Large intestine (tissue), 12 donors: ENCODE measurements around the gene TGM2. TPM values are rescaled to one million over a fixed set of nuclear protein-coding genes. Genes with fewer than 3 reads are reported as not detected.

Source experiments
- DNase-seq, 2 donors: peaks; one replicate each; pipeline versions ENCODE4 v3.0.0 to v3.0.0-alpha.2; 2013
- H3K27ac ChIP-seq: one replicate; pipeline ENCODE4 v1.5.1; 2013; ENCODE audit warnings: low read length
- H3K27me3 ChIP-seq: 2 replicates; pipeline ENCODE4 v1.6.1; 2013; ENCODE audit warnings: low read length; ENCODE audit not compliant: control insufficient read depth, insufficient read depth
- H3K36me3 ChIP-seq: 2 replicates; pipeline ENCODE4 v1.6.1; 2013; ENCODE audit warnings: low read length; ENCODE audit not compliant: control insufficient read depth, insufficient read depth
- H3K4me1 ChIP-seq: one replicate; pipeline ENCODE4 v1.6.1; 2013; ENCODE audit warnings: low read length; ENCODE audit not compliant: control insufficient read depth, insufficient read depth
- H3K4me3 ChIP-seq: one replicate; pipeline ENCODE4 v1.5.1; 2013; ENCODE audit warnings: low read length
- H3K9me3 ChIP-seq: one replicate; pipeline ENCODE4 v1.6.1; 2013; ENCODE audit warnings: mild to moderate bottlenecking, low read depth, low read length, moderate library complexity; ENCODE audit not compliant: control insufficient read depth
- WGBS: methylation state at CpG from one replicate; pipeline ENCODE4 v1.1.5; 2013; ENCODE audit warnings: low lambda C conversion rate; ENCODE audit not compliant: insufficient coverage; 5-methylcytosine and 5-hydroxymethylcytosine counted together
- long read RNA-seq, 11 donors: transcript quantifications; one replicate each; lab custom pipeline, GENCODE V29; 2026
- polyA plus RNA-seq: library from polyadenylated mRNA; unstranded; fragments of 120-200 nt; gene quantifications from one replicate; pipeline ENCODE4 v1.2.1, GENCODE V29; 2013

Gene TGM2
- 334 TPM for polyA plus RNA-seq
- long read RNA-seq, donor 1, full-length matches to known transcripts: 33 of 132 reads
- long read RNA-seq, donor 1, partial matches to known transcripts: 99 of 132 reads
- long read RNA-seq, donor 1, other reads (novel, unspliced or antisense): 0 of 132 reads
- long read RNA-seq, donor 2, full-length matches to known transcripts: 107 of 854 reads
- long read RNA-seq, donor 2, partial matches to known transcripts: 707 of 854 reads
- long read RNA-seq, donor 2, other reads (novel, unspliced or antisense): 40 of 854 reads
- long read RNA-seq, donor 3, full-length matches to known transcripts: 50 of 217 reads
- long read RNA-seq, donor 3, partial matches to known transcripts: 142 of 217 reads
- long read RNA-seq, donor 3, other reads (novel, unspliced or antisense): 25 of 217 reads
- long read RNA-seq, donor 4, full-length matches to known transcripts: 6 of 11 reads
- long read RNA-seq, donor 4, partial matches to known transcripts: 5 of 11 reads
- long read RNA-seq, donor 4, other reads (novel, unspliced or antisense): 0 of 11 reads
- long read RNA-seq, donor 5, full-length matches to known transcripts: 18 of 24 reads
- long read RNA-seq, donor 5, partial matches to known transcripts: 6 of 24 reads
- long read RNA-seq, donor 5, other reads (novel, unspliced or antisense): 0 of 24 reads
- long read RNA-seq, donor 6, full-length matches to known transcripts: 46 of 180 reads
- long read RNA-seq, donor 6, partial matches to known transcripts: 121 of 180 reads
- long read RNA-seq, donor 6, other reads (novel, unspliced or antisense): 13 of 180 reads
- long read RNA-seq, donor 7, full-length matches to known transcripts: 11 of 30 reads
- long read RNA-seq, donor 7, partial matches to known transcripts: 19 of 30 reads
- long read RNA-seq, donor 7, other reads (novel, unspliced or antisense): 0 of 30 reads
- long read RNA-seq, donor 8, full-length matches to known transcripts: 42 of 212 reads
- long read RNA-seq, donor 8, partial matches to known transcripts: 164 of 212 reads
- long read RNA-seq, donor 8, other reads (novel, unspliced or antisense): 6 of 212 reads
- long read RNA-seq, donor 9, full-length matches to known transcripts: 28 of 117 reads
- long read RNA-seq, donor 9, partial matches to known transcripts: 82 of 117 reads
- long read RNA-seq, donor 9, other reads (novel, unspliced or antisense): 7 of 117 reads
- long read RNA-seq, donor 10, full-length matches to known transcripts: 58 of 186 reads
- long read RNA-seq, donor 10, partial matches to known transcripts: 109 of 186 reads
- long read RNA-seq, donor 10, other reads (novel, unspliced or antisense): 19 of 186 reads
- long read RNA-seq, donor 11, full-length matches to known transcripts: 36 of 118 reads
- long read RNA-seq, donor 11, partial matches to known transcripts: 66 of 118 reads
- long read RNA-seq, donor 11, other reads (novel, unspliced or antisense): 16 of 118 reads

- Histone ChIP-seq H3K9me3 (no peaks in the 10 kb centered on the region), H3K27me3 (no peaks in the 10 kb centered on the region), H3K4me3 (peak within 1 kb of the TSS; percentile 86), H3K27ac (peak within 1 kb of the TSS; percentile 85), H3K36me3 (peaks cover 17% of the 10 kb centered on the region), H3K4me1 (peaks cover 39% of the 10 kb centered on the region)
- DNase-seq: peak; percentile 91 to 92
- WGBS: no CpG with 5 or more reads among the region's 46 CpGs
Measured at GRCh38 chr20:38165089-38165965, at the start of gene TGM2. Gene TGM2 (minus strand): TSS chr20:38165270. CDS start chr20:38165198, 72 bp downstream.

- H3K9me3 ChIP-seq: no peaks in the 10 kb centered on the region
- no peaks in the 10 kb centered on the region for H3K36me3 ChIP-seq
- no peak for DNase-seq
- H3K4me1 ChIP-seq: no peaks in the 10 kb centered on the region
- H3K27ac ChIP-seq: no peak overlapping the region
- H3K27me3 ChIP-seq: peaks cover 2% of the 10 kb centered on the region
- WGBS: 87% methylated on average over 3 of the region's 19 CpGs
- no peak overlapping the region for H3K4me3 ChIP-seq
Measured at GRCh38 chr20:38214256-38215193, 49.5 kb upstream of the TGM2 start.

GRCh38 chr20:38213607-38213940 lies 48.5 kb upstream of the TGM2 start:
- H3K27ac ChIP-seq: no peak overlapping the region
- H3K27me3 ChIP-seq: peaks cover 2% of the 10 kb centered on the region
- no peaks in the 10 kb centered on the region for H3K36me3 ChIP-seq
- no peaks in the 10 kb centered on the region for H3K4me1 ChIP-seq
- WGBS: no CpG with 5 or more reads among the region's 5 CpGs
- H3K9me3 ChIP-seq: no peaks in the 10 kb centered on the region
- DNase-seq: no peak
- H3K4me3 ChIP-seq: no peak overlapping the region

GRCh38 chr20:38212806-38213606 lies 47.9 kb upstream of the TGM2 start:
- no CpG with 5 or more reads among the region's 18 CpGs for WGBS
- Histone ChIP-seq H3K27me3 (peaks cover 2% of the 10 kb centered on the region), H3K36me3 (no peaks in the 10 kb centered on the region), H3K4me1 (no peaks in the 10 kb centered on the region), H3K27ac (no peak overlapping the region), H3K4me3 (no peak overlapping the region), H3K9me3 (no peaks in the 10 kb centered on the region)
- no peak for DNase-seq

- DNase-seq: no peak
- WGBS: no CpG with 5 or more reads among the region's 9 CpGs
Measured at GRCh38 chr20:38211200-38212097, 46.4 kb upstream of the TGM2 start.

GRCh38 chr20:38210741-38211140 lies 45.7 kb upstream of the TGM2 start:
- H3K27ac ChIP-seq: no peak overlapping the region
- no peaks in the 10 kb centered on the region for H3K9me3 ChIP-seq
- DNase-seq: no peak
- no peak overlapping the region for H3K4me3 ChIP-seq
- peaks cover 2% of the 10 kb centered on the region for H3K27me3 ChIP-seq
- H3K36me3 ChIP-seq: no peaks in the 10 kb centered on the region
- WGBS: no CpG with 5 or more reads among the region's 6 CpGs
- H3K4me1 ChIP-seq: no peaks in the 10 kb centered on the region

More at GRCh38 chr20:38211200-38212097, 46.4 kb upstream of the TGM2 start:
- no peak overlapping the region for H3K4me3 ChIP-seq
- H3K4me1 ChIP-seq: no peaks in the 10 kb centered on the region
- H3K36me3 ChIP-seq: no peaks in the 10 kb centered on the region
- peaks cover 2% of the 10 kb centered on the region for H3K27me3 ChIP-seq
- no peaks in the 10 kb centered on the region for H3K9me3 ChIP-seq
- no peak overlapping the region for H3K27ac ChIP-seq

- peaks cover 2% of the 10 kb centered on the region for H3K27me3 ChIP-seq
- no peak overlapping the region for H3K4me3 ChIP-seq
- H3K36me3 ChIP-seq: no peaks in the 10 kb centered on the region
- no peak overlapping the region for H3K27ac ChIP-seq
- WGBS: no CpG with 5 or more reads among the region's 3 CpGs
- H3K4me1 ChIP-seq: no peaks in the 10 kb centered on the region
- no peak for DNase-seq
- no peaks in the 10 kb centered on the region for H3K9me3 ChIP-seq
Measured at GRCh38 chr20:38209736-38210405, 44.8 kb upstream of the TGM2 start.
